GM21528 (cell line): ENCODE data around the gene ANXA2.

Experiments
- ATAC-seq: cut with Tn5 transposase; IDR thresholded peaks from one replicate; pipeline ENCODE4 v1.9.1; 2021; ENCODE audit warnings: mild to moderate bottlenecking, moderate library complexity; ENCODE audit not compliant: unreplicated experiment, low FRiP score

The ANXA2 gene

GRCh38 chr15:60316961-60317360 is 80.8 kb downstream of the ANXA2 start:
- ATAC-seq: no peak

- ATAC-seq: no peak
Observed at GRCh38 chr15:60315878-60316277, 81.9 kb downstream of the ANXA2 start.

- ATAC-seq: no peak
Observed at GRCh38 chr15:60313906-60314305, 83.9 kb downstream of the ANXA2 start.

GRCh38 chr15:60307034-60307433 is 90.8 kb downstream of the ANXA2 start:
- no peak for ATAC-seq

- ATAC-seq: no peak
Observed at GRCh38 chr15:60301024-60301423, 96.8 kb downstream of the ANXA2 start.

- no peak for ATAC-seq
Observed at GRCh38 chr15:60299452-60300047, 98.2 kb downstream of the ANXA2 start.
